Measurements from ENCODE around the gene DEPDC4. TPM values are rescaled to one million over a fixed set of nuclear protein-coding genes. Genes with fewer than 3 reads are reported as not detected.
"Not testable (repeated sequence)": the region's sequence is repeated elsewhere in the genome, so short reads cannot be mapped to it uniquely, and the experiment has no call there.

DEPDC4 gene
- total RNA-seq = 1 to 10 TPM; 1.4 to 2.1 TPM

DNA sequence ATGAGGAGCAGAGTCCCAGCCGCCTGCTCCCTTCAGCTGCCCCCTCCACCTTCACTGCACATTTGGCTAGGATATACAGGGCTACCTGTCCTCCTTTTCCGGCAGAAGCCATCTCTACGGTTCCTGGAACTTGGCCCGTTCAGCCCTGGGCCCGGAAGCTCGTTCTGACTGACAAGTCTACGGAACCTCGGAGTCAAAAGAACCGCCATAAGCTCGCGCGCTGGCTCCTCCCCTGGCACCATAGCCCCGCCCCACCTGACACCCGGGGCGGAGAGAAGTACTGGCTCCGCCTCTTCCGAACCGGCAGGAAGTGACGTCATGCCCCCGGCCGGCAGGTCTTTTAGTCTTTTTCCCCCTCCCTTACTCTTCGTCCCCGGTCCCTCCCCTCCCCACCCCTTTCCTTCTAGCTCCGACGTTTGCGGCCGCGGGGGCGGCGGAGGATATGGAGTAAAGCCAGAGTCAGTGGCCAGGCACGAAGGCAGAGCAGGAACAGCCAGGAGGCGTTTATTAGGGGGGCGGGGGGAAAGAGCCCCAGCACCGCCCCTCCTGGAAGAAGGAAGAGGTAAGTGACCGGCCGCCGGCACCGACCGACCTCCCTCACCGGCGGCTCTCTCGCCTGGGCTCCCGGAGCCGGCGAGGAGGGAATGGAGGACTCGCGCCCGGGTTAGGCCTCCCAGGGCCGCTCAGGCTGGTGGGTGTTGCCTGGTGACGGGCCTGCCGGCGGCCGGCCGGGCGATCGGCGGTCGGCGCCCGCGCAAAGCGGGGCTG, at the start of gene DEPDC4, which contains the start of gene SCYL2:
DEPDC4 (minus strand) TSS at position 245 of the 768 bp plus-strand sequence; CDS start at position 242, 3 bp downstream.
SCYL2 (plus strand) TSS at position 343 of the 768 bp plus-strand sequence. CDS start 15,794 bp downstream, outside the sequence.
- Mint-ChIP-seq H3K27ac (peak within 1 kb of the TSS; percentile 96), H3K4me3 (peak within 1 kb of the TSS; percentile 90), H3K36me3 (ENCODE audit: low read depth) (peaks cover 6% of the 10 kb centered on the region), H3K27me3 (no peaks in the 10 kb centered on the region), H3K9me3 (no peaks in the 10 kb centered on the region), H3K4me1 (peaks cover 29% of the 10 kb centered on the region)
- CTCF ChIA-PET = interaction anchor here (1.0 to 3.7 kb wide), 5 partner anchors 9 to 66 kb away, joined by 3 to 12 read pairs (median 5); partner anchors contain the start of gene ACTR6
- peak; percentile 92 for DNase-seq
- POLR2A ChIA-PET = interaction anchor here (0.6 kb wide), 1 partner anchor 60 kb away, joined by 4 read pairs; no protein-coding TSS in a partner anchor

DNA sequence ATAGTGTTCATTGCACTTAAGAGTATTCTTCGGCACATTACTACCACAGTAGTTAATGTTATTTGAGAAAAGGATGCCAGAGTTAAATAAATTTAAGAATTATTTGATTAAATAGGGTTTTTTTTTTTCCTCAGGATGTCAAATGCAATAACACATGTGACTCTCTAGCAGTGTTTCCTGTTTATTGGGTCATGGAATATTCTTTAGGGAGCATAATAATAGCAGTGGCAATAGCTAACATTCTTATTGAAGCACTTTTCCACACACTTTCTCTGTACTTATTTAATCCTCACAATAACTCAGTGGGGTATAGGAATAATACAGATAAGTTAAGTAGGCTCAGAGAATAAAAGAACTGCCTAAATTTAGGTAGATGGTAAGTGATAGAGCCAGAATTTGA, 44.4 kb upstream of the DEPDC4 start:
- Mint-ChIP-seq H3K36me3 (ENCODE audit: low read depth) (peaks cover 23% of the 10 kb centered on the region), H3K4me1 (peaks cover 2% of the 10 kb centered on the region), H3K4me3 (no peak overlapping the region), H3K9me3 (peaks cover 9% of the 10 kb centered on the region), H3K27ac (no peak overlapping the region), H3K27me3 (no peaks in the 10 kb centered on the region)
- ChIA-PET CTCF (interaction anchor here (1.2 kb wide), 1 partner anchor 12 kb away, joined by 3 read pairs; no protein-coding TSS in a partner anchor), POLR2A (no interaction called here)
- no peak for DNase-seq

DNA sequence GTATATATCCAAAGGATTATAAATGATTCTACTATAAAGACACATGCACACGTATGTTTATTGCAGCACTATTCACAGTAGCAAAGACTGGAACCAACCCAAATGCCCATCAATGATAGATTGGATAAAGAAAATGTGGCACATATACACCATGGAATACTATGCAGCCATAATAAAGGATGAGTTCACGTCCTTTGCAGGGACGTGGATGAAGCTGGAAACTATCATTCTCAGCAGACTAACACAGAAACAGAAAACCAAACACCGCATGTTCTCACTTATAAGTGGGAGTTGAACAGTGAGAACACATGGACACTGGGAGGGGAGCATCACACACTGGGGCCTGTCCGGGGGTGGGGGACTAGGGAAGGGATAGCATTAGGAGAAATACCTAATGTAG, 41.3 kb upstream of the DEPDC4 start:
- H3K27ac Mint-ChIP-seq, POLR2A ChIA-PET, CTCF ChIA-PET, DNase-seq, H3K4me1 Mint-ChIP-seq, H3K4me3 Mint-ChIP-seq, H3K27me3 Mint-ChIP-seq: not testable (repeated sequence)
- Mint-ChIP-seq H3K36me3 (ENCODE audit: low read depth) (peaks cover 41% of the 10 kb centered on the region), H3K9me3 (peaks cover 24% of the 10 kb centered on the region)

DNA sequence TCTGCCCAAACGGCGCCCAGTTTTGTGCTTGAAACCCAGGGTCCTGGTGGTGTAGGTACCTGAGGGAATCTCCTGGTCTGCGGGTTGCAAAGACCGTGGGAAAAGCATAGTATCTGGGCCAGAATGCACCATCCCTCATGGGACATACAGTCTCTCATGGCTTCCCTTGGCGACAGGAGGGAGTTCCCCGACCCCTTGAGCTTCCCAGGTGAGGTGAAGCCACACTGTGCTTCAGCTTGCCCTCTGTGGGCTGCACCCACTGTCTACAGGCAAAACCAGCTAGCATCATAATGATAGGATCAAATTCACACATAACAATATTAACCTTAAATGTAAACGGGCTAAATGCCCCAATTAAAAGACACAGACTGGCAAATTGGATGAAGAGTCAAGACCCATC, 37.5 kb upstream of the DEPDC4 start:
- POLR2A ChIA-PET, H3K27me3 Mint-ChIP-seq, DNase-seq, H3K4me3 Mint-ChIP-seq, H3K4me1 Mint-ChIP-seq, H3K27ac Mint-ChIP-seq: not testable (repeated sequence)
- Mint-ChIP-seq H3K36me3 (ENCODE audit: low read depth) (peaks cover 70% of the 10 kb centered on the region), H3K9me3 (peaks cover 35% of the 10 kb centered on the region)
- CTCF ChIA-PET = interaction anchor here (0.6 kb wide), 1 partner anchor 988 kb away, joined by 3 read pairs; no protein-coding TSS in a partner anchor

DNA sequence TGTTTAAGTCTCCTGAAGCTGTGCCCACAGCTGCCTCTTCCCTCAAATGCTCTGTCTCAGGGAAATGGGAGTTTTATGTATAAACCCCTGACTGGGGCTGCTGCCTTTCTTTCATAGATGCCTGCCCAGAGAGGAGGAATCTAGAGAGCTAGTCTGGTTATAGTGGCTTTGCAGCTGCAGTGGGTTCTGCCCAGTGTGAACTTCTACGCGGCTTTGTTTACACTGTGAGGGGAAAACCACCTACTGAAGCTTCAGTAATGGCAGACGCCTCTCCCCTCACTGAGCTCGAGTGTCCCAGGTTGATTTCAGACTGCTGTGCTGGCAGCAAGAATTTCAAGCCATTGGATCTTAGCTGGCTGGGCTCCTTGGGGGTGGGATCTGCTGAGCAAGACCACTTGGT, 37.0 kb upstream of the DEPDC4 start:
- Mint-ChIP-seq H3K9me3 (peaks cover 33% of the 10 kb centered on the region), H3K27ac (no peak overlapping the region), H3K36me3 (ENCODE audit: low read depth) (peaks cover 75% of the 10 kb centered on the region), H3K27me3 (no peaks in the 10 kb centered on the region), H3K4me3 (no peak overlapping the region), H3K4me1 (no peaks in the 10 kb centered on the region)
- POLR2A ChIA-PET = no interaction called here
- no peak for DNase-seq
- CTCF ChIA-PET = interaction anchor here (0.6 kb wide), 1 partner anchor 988 kb away, joined by 3 read pairs; no protein-coding TSS in a partner anchor

DNA sequence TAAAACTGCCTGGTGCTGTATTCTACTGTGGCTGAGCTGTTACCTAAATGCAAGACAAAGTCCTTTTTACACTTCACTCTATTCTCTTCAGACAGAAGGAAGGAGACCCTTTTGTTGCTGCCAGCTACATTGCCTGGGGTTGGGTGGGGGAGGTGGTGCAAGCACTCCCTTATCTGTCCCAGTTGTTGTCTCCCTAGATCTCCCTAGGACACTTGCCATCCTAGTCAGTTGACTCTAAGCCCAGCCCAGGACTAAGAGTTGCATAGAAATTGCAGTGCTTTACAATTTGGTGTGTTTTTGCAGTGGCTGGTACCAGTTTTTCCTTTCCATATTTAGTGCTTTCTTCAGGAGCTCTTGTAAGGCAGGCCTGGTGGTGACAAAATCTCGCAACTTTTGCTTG, 35.2 kb upstream of the DEPDC4 start:
- Mint-ChIP-seq H3K9me3 (peaks cover 33% of the 10 kb centered on the region), H3K4me1 (no peaks in the 10 kb centered on the region), H3K27ac (no peak overlapping the region), H3K27me3 (no peaks in the 10 kb centered on the region), H3K4me3 (no peak overlapping the region), H3K36me3 (ENCODE audit: low read depth) (peaks cover 75% of the 10 kb centered on the region)
- ChIA-PET CTCF (interaction anchor here (0.6 to 1.3 kb wide), 3 partner anchors 10 to 361 kb away, joined by 3 read pairs; no protein-coding TSS in a partner anchor), POLR2A (no interaction called here)
- DNase-seq = no peak

DNA sequence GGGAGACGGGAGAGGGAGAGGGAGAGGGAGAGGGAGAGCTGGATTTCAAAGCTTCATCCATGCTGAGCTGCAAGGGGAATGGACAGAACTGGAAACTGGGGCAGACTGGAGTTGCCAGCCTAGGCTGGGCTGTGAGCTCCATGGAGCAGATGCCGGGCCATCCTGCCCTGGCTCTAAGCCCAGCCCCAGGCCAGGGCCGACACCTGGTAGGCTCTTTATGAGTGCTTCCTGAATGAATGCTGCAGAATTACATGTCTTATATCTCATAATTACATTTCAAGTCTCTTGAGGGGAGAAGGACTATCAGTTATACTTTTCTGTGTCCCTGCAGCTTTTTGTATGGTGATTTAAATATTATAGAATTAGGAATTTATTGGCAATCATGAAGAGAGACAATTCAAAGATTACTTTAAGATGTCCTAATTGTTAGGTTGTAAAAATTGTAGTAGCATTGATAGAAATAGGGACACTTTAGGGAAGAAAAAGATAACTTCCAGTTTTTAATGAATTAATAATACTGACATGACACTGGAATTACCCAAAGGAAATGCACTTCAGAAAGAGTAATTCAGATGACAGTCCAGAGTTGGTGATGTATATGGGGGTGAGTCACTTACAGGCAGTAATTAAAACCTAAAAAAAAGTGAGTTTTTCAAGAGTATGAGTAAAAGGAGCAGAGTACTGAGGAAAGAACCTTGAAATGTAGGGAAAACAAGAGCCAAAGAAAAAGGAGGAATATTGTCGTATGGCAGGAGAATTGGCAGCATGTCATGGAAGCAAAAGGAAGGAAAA, 29.1 kb upstream of the DEPDC4 start:
- H3K4me1 Mint-ChIP-seq = no peaks in the 10 kb centered on the region
- H3K9me3 Mint-ChIP-seq = peaks cover 4% of the 10 kb centered on the region
- no peaks in the 10 kb centered on the region for H3K27me3 Mint-ChIP-seq
- no peak overlapping the region for H3K27ac Mint-ChIP-seq
- CTCF ChIA-PET = no interaction called here
- H3K36me3 Mint-ChIP-seq (ENCODE audit: low read depth) = peaks cover 33% of the 10 kb centered on the region
- no peak overlapping the region for H3K4me3 Mint-ChIP-seq
- no peak for DNase-seq
- POLR2A ChIA-PET = no interaction called here

DNA sequence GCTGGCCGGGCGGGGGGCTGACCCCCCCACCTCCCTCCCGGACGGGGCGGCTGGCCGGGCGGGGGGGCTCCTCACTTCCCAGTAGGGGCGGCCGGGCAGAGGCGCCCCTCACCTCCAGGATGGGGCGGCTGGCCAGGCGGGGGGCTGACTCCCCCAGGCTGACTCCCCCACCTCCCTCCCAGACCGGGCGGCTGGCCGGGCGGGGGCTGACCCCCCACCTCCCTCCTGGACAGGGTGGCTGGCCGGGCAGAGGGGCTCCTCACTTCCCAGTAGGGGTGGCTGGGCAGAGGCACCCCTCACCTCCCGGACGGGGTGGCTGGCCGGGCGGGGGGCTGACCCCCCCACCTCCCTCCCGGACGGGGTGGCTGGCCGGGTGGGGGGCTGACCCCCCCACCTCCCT, 27.5 kb upstream of the DEPDC4 start:
- POLR2A ChIA-PET, H3K27me3 Mint-ChIP-seq, H3K27ac Mint-ChIP-seq, CTCF ChIA-PET, DNase-seq, H3K4me1 Mint-ChIP-seq, H3K9me3 Mint-ChIP-seq, H3K4me3 Mint-ChIP-seq: not testable (repeated sequence)
- peaks cover 22% of the 10 kb centered on the region for H3K36me3 Mint-ChIP-seq (ENCODE audit: low read depth)

DNA sequence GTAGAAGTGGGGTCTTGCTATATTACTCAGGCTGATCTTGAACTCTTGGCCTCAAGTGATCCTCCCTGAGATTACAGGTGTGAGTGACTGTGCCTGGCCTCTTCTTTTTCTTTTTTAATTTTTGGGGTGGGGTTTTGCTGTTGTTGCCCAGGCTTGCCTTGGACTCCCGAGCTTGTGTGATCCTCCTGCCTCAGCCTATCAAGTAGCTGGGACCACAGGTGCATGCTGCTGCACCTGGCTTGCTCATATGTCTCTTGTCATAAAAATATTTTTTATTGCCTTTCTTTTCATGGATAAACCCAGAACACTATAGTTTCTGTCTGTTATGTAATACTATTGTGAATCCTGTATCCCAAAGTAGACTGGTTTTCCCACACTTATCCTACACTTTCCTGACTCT, 26.1 kb upstream of the DEPDC4 start:
- Mint-ChIP-seq H3K4me3 (no peak overlapping the region), H3K4me1 (no peaks in the 10 kb centered on the region)

DNA sequence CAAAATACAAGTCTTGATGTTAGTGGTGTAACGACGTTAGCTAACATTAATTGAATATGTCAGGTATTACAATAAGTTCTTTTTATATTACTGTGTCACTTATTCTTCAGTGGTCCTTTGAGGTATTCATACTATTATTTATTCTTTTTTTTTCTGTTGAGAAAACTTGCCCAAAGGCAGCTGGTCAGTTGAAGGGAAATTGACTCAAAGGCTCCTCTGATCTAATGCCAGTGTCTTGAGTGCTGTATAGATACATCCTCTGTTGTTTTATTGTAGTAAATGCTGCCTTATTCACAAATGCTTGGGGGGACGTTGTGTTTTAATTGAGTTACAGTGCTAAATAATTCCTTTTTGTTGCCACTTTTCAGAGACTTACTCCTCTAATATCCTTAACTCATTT, 23.1 kb upstream of the DEPDC4 start:
- H3K27ac Mint-ChIP-seq = no peak overlapping the region
- DNase-seq = no peak

More for the DNA sequence above, 26.1 kb upstream of the DEPDC4 start:
- H3K27me3 Mint-ChIP-seq = no peaks in the 10 kb centered on the region
- H3K36me3 Mint-ChIP-seq (ENCODE audit: low read depth) = peaks cover 15% of the 10 kb centered on the region
- no peak overlapping the region for H3K27ac Mint-ChIP-seq
- DNase-seq = no peak
- ChIA-PET POLR2A (no interaction called here), CTCF (no interaction called here)
- no peaks in the 10 kb centered on the region for H3K9me3 Mint-ChIP-seq

DNA sequence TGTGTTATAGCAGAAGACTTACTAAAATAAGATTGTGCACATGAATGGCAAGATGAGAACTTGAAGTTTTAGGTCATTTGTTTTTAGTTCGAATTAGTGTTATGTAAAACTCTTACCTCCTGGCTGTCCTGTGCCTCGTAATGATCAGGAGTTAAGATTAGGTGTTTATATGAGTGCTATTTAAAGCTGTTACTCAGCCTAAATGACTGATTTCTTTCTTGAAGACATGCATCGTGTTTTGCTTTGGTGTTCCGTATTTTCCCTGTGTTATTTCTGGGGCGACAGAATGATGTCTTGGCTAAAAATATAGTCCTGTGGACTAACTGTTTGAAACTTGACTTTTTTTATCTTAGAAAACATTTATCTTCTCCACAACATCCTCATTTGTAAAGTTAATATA, 22.2 kb upstream of the DEPDC4 start:
- Mint-ChIP-seq H3K4me3 (no peak overlapping the region), H3K27ac (no peak overlapping the region), H3K4me1 (no peaks in the 10 kb centered on the region), H3K9me3 (no peaks in the 10 kb centered on the region), H3K36me3 (ENCODE audit: low read depth) (peaks cover 9% of the 10 kb centered on the region), H3K27me3 (no peaks in the 10 kb centered on the region)
- DNase-seq = no peak
- ChIA-PET CTCF (interaction anchor here (1.8 kb wide), 1 partner anchor 22 kb away, joined by 5 read pairs; the partner anchor contains the start of genes DEPDC4 and SCYL2), POLR2A (no interaction called here)

More for the DNA sequence above, 23.1 kb upstream of the DEPDC4 start:
- POLR2A ChIA-PET = no interaction called here
- CTCF ChIA-PET = no interaction called here
- no peaks in the 10 kb centered on the region for H3K27me3 Mint-ChIP-seq
- H3K36me3 Mint-ChIP-seq (ENCODE audit: low read depth) = peaks cover 9% of the 10 kb centered on the region
- H3K9me3 Mint-ChIP-seq = no peaks in the 10 kb centered on the region
- H3K4me1 Mint-ChIP-seq = no peaks in the 10 kb centered on the region
- no peak overlapping the region for H3K4me3 Mint-ChIP-seq

DNA sequence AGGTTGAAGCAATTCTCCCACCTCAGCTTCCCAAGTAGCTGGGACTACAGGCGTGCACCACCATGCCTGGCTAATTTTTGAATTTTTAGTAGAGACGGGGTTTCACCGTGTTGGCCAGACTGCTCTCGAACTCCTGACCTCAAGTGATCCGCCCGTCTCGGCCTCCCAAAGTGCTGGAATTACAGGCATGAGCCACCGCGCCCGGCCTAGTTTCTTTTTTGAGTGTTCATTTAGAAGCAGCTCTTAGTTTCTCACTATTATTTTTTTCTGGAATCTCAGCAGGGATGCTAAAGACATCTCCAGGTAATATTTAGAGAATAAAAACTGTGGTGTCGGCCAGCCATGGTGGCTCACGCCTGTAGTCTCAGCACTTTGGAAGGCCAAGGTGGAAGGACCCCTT, 17.7 kb upstream of the DEPDC4 start:
- DNase-seq; POLR2A ChIA-PET; H3K27me3 Mint-ChIP-seq; H3K27ac Mint-ChIP-seq; H3K36me3 Mint-ChIP-seq (ENCODE audit: low read depth); H3K4me3 Mint-ChIP-seq; H3K4me1 Mint-ChIP-seq; H3K9me3 Mint-ChIP-seq: not testable (repeated sequence)
- CTCF ChIA-PET = interaction anchor here (1.4 kb wide), 1 partner anchor 15 kb away, joined by 3 read pairs; no protein-coding TSS in a partner anchor
